HL-60/S4 treated with retinoic acid at 250 ng/mL for 4 days and 3 days (cell line): ENCODE data around the gene CSK.

Experiments
- in situ Hi-C: fragments of 300-500 bp; cut with MboI; formaldehyde crosslinking; loops from 2 replicates; pipeline ENCODE4 v1.7.0; 2022; ENCODE audit warnings: low sequenced_read_pairs

CSK gene

DNA sequence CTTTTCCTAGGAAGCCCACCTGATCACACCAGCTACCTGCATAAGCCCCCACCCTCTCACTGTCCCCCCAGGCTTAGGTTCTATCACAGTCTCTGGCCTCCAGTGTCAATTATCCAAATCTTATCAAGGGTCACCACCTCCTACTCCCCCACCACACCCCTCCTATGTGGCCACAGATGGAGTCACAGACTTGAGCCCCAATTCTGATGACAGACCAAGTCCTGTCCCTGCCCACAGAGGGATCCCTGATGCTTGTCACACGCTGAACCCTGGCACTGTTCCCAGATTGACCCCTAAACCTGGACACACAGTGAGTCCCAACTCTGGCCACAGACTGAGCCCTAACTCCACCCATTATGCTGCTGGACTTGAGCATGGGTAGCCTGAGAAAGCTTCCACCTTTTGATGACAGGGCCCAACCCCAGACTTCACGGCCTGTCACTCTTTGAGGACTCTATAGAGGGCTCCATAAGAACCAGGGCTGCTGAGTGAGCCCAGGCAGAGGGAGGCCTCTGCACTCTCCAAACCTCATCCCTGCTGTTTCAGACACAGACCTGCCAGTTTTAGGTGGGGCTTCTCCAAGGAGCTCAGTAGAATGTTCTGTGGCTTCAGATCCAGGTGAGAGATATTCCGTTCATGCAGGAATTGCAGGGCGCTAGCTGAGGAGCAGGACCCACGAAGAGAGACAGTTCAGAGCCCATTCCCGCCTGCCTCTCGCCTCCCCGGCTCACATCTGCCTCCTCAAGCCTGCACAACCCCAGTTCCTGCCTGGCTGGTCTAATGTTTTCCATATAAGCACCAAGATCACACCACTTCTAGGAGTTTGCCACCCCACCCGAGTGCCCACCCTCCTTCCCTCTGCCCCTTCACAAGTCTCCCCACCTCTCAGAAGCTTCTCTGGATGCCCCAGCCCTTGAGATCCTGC, 59.2 kb downstream of the CSK start:
- in situ Hi-C loops = no loop called here

DNA sequence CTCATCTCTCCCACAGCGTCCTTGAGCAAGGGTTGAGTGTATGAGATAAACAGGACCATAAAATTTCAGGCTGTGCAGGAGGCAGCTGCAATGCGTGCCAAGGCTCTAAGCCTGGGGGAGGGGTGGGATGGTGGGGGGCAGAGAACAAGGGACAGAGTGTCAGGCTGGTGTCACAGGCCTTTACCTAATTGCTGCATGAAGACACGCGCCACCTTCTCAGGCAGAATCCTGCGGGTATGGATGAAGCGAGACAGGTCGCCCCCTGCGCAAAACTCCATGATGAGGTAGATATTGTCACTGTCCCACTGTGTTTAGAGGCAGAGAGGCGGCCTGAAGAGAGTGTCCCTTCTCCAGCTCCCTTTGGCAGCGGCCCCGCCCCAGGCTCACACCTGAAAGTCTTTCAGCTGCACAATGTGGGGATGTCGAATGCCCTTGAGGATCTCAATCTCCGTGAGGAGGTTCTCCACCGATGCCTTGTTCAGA, 60.1 kb downstream of the CSK start:
- in situ Hi-C loops = no loop called here

DNA sequence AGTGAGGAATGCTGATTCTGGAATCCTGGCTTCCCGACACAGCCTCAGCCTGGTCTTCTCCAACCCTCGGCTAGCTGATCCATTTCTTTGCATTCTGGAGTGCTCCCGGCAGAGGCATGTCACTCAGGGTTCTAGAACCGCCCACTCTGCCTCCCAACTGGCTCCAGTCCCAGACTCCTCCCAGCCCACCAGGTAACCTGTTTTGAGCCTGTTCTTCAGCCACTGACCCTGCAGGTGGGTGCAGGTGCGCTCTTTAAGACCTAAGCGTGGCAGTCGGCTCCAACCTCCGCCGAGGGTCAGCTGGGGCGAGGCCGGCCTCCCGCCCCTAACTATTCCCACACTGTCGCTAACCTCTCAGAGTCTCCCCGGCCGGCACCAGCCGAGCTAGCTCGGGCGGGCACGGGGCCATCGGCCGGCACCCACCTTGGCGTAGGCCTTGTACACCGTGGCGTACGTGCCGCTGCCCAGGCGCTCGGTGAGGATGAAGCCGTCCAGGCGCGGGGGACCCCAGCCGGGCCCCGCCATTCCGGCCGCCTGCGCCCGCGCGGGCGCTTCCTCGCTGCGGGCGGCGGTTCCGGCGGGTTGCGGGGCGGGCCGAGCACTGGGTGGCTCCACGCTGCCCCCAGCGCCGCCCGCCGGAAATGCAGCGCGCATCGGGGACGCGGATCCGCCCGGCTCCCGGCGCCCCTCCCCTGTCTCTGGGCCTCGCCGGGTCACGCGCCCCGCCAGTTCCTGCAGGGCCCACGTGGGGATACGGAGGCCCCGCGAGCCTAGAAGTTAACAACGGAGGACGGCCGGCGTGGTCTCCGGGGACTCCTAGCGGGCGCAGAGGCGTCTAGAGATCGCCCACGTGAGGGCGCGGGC, 60.9 kb downstream of the CSK start, which contains the start of gene ULK3:
TSS of gene ULK3 (minus strand) at position 576 of the 864 bp plus-strand sequence. CDS start at position 525, 51 bp downstream.
- in situ Hi-C loops = no loop called here

DNA sequence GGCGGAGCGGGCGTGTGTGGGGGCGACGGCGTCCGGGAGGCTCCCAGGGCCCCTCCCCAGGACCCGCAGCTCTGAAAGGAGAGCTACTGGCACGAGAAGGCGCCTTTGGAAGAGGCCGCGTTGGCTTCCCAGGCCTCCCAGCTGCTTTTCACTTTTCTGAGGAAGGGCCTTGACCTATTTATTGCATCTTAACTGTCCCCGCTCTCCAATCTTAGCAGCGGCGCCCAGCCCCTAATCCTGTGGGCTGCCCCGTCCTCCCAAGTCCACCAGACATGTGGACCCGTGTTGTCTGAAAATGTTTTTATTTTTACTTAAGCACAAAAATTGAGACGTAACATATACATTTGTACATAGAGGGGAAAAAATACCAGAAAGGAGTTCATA, 61.6 kb downstream of the CSK start:
- in situ Hi-C loops = no loop called here

DNA sequence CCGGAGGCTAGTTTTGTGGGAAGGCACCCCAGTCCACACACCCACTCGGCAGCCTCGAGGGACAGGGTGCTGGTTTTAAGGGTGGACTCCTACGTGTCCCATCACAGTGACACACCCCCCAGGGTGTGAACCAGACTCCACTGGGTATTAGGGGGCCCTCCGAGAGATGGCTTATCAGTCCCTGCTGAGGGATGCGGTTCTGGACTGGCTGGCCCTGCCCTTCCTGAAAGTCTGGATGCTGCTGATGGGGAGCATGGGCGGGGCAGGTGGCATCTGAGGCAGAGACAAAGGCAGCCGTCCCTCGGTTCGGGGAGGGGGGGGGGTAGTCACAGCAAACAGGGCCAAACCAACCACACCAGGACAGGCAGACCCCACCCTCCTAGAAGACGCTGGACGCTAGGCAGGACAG, 62.0 kb downstream of the CSK start:
- in situ Hi-C loops = no loop called here

DNA sequence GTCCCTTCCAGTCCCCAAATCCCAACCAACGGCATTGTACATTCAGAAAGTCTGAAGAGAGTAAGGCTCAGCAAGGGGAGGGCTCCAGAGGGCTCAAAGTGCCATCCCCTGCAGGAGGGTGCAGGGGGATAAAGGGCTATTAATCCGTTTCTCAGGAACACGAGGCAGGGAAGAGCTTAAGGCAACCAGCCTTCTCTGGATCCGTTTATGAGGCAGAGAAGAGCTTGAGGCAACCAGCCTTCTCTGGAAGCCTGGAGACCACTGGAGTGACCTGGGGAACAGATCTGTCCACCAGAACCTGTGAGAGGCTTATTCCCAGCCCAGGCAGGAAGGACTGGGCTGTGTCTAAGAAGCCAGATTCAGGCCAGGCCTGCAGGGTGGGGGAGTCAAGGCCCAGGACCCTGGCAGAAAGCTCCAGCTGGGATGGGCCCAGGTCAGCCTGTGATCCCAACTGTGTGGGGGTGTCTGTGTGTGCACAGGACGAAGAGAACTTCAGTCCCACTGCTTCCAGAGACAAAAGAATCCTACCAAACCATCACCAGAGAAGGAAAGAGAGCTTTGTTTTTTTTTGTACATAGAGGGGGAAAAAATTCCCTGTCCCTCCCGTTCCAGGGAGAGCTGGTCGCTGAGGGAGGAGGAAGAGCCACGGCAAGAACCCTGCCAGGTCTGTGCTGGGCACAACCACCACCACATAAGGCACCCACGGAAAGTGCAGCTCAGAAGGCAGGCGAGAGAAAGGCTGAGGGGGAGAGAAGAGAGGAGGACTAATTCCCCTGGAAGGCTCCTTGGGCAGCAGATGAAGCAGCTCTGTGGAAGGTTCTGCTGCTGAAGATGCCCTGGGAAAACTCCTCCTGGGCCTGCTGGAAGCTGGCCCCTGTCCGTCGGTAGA, 62.7 kb downstream of the CSK start:
- in situ Hi-C loops = no loop called here

DNA sequence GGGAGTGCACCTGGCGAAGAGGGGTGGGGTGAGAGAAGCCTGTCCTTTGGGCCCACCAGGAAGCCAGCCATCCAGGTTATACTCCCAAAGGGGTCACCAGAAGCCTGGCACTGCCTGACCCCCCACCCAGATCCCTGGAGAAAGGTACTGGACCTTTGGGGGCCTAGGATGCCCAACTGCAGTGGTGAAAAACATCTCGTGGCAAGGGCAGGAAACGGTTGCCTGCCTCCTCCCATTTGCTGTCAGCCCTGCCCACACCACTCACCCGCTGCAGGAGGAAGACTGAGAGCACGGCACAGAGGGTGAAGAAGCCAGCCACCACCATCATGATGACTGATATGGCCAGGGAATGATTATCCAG, 63.3 kb downstream of the CSK start:
- in situ Hi-C loops = no loop called here

DNA sequence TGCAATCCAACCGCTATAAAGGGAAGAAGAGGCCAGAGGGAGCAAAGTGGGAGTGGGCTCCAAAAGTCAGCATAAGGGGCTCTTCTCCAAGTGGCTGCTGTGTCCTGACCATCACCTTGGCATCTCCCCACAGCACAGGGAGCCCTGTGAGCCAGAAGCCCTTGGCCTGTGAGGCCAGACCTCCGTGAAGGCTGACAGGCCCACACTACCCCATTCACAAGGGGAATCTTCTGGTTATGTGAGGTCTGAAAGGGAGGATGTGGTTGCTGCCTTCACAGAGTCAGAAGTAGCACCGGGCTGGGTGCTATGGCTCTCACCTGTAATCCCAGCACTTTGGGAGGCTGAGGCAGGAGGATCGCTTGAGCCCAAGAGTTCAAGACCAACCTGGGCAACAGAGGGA, 63.7 kb downstream of the CSK start:
- in situ Hi-C loops = no loop called here

DNA sequence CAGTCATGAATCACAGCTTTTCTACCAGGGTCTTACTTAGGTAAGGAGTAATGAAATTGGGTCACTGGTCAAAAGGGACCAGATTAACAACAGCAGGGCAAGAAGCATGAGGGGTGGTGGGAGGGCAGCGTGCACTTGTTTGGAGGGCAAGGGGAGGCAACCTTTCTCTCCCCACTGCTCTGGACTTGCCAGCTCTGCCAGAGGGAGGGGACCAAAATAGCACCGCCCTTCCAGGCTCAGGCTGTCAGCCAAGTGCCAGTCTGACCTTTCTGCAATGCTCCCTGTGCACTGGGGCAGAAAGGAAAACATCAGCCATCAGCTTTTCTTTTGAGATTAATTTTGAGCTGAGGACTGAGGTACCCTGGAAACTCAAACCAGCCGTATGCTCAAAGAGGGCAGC, 65.6 kb downstream of the CSK start:
- in situ Hi-C loops = no loop called here

DNA sequence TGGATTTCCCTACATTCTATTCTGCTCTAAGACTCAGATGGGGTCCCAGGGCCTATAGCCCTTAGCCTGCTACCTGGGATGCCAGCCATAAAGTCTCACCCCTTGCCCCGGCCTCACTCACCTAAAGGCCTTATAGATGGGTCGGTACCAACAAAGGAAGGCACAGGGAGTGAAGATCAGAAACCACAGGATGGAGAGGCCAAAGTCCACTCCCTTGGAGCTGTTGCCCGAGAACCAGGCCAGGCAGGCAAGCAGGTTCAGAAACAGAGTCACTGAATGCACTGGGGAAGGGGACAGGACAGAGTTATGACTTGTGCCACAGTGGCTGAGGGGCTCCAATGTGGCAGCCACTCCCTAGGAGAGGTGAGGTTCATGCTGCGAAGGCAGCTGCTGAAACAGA, 68.5 kb downstream of the CSK start:
- in situ Hi-C loops = no loop called here

DNA sequence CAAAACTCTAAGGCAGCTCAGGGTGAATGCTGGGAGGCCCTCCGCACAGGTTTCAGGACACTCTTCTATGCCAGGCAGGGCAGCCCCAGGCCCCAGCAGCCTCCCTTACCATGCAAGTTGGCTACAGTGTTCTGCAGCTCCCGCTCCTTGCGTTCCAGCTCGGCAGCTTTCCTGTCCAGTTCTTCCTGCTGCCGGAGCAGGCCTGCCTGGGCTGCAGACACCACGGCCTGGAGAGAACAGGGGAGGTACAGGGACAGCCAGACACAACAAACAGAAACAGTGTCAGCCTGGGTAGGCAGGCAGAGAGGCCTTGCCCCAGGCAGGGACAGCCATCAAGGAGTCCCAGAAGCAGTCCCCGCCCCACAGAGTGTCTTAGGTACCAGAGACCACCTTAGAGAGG, 70.1 kb downstream of the CSK start:
- in situ Hi-C loops = no loop called here
